Fibroblast of skin of back (primary cell): ENCODE measurements around the gene TNFSF8. TPM values are rescaled to one million over a fixed set of nuclear protein-coding genes. Genes with fewer than 3 reads are reported as not detected.

Experiments used
- DNase-seq: peaks from one replicate; pipeline ENCODE4 v3.0.0-alpha.2; 2013
- polyA plus RNA-seq, 2 experiments: library from polyadenylated mRNA; unstranded; fragments of 120-200 nt; gene quantifications; one replicate each; pipeline ENCODE4 v1.2.1, GENCODE V29; 2013; ENCODE audit not compliant: insufficient read length in 2 of 2

TNFSF8 gene
- polyA plus RNA-seq (2013, experiment 1 of 2; ENCODE audit: insufficient read length) = not detected
- polyA plus RNA-seq (2013, experiment 2 of 2; ENCODE audit: insufficient read length) = not detected

DNA sequence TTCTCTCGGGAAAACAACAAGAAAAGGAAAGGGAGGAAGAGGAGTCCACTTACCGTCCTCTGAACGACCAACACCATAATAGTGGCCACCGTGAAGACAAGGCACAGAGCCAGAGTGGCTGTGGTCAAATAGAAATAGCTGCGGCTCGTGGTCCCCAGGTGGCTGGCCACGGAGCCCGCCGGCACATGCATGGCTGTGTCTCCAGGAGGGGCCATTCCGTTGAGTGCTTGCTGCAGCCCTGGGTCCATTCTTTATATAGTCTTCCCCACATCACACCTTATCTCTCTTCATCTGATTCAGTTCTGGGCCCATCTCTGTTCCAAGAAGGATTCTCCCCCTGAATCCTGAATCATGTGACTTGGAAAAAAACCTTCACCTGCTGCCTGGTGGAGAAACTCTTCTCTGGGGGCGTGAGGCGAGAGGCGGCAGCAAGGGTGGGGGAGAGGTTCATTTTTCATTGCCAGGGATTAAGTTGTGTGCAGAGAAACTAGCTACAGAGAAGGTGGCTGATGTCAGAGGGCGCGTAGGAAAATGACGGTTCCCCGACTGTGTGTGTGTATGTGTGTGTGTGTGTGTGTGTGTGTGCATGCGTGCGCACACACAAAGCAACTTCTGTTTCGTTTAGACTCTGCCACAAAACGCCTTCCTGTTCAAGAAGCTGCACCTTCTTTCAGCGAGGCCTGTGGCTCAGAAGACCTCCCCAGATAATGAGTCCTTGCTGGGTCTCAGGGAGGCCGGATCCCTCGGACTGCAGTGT lies at the start of gene TNFSF8:
TSS of gene TNFSF8 (minus strand) at position 536 of the 757 bp plus-strand sequence. CDS start at position 248, 288 bp downstream.
- no peak for DNase-seq

DNA sequence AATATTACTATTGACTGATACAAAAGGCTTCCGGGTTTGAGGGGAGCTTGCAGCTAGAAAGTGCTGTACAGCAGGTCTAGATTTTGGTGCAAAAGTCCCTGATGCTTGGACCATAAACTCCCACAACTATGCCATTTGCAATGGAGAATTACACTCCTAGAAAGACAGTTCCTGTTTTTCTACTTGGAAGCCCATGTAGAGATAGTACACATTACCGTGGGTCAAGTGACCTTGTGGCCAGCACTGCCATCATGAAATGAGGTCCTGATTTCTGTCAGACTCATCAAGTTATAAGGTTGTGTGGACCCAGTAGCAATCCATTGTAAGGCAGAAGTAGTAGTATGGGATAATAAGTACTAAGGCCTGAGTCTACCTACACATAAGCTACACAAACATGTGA lies 42.8 kb upstream of the TNFSF8 start:
- DNase-seq = no peak

GRCh38 chr9:114972510-114973136 lies 42.2 kb upstream of the TNFSF8 start:
- DNase-seq = no peak

- DNase-seq = no peak
Measured at GRCh38 chr9:114969269-114969668, 38.9 kb upstream of the TNFSF8 start.

DNA sequence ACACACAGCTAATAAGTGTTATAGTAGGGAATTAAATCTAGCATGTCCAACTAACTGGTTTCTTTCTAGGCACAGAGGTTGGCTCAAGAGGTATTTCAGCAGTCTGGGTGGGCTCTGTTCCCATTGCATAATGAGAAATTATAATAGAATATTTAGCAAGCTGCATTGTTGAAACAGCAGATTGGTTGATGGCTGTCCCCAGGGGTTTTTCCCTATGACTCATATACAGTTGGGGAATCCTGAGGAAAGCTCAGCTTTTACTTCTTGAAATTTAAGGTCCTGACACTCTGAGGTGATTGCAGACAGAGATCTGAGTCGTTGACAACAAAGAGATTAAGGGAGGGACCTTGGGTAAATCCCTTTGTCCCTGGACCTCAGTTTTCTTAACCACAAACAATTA lies 38.3 kb upstream of the TNFSF8 start:
- DNase-seq = peak; percentile 67

- DNase-seq = no peak
Measured at GRCh38 chr9:114965564-114965963, 35.2 kb upstream of the TNFSF8 start.

- DNase-seq = no peak
Measured at GRCh38 chr9:114962809-114963208, 32.4 kb upstream of the TNFSF8 start.

DNA sequence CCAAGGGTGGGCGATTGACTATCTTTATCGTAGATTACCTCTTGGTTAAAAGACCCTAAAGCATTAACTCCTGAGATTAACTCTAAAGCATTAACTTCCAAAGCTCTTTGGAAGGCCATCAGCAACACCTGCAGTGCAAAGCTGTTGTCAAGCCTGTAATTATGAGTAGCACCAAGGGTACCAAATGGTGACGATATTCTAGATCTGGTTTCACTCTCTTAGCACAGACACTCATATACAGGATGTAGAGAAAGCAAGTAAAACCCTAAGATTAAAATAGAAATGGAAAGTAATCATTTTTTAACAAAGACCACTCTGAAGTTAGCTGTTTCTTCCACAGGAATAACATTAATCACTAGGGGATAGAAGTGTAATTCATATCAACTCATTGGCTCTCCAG lies 29.9 kb upstream of the TNFSF8 start:
- DNase-seq = no peak

GRCh38 chr9:114958844-114959235 lies 28.4 kb upstream of the TNFSF8 start:
- DNase-seq = no peak

- DNase-seq = no peak
Measured at GRCh38 chr9:114958021-114958843, 27.8 kb upstream of the TNFSF8 start.

DNA sequence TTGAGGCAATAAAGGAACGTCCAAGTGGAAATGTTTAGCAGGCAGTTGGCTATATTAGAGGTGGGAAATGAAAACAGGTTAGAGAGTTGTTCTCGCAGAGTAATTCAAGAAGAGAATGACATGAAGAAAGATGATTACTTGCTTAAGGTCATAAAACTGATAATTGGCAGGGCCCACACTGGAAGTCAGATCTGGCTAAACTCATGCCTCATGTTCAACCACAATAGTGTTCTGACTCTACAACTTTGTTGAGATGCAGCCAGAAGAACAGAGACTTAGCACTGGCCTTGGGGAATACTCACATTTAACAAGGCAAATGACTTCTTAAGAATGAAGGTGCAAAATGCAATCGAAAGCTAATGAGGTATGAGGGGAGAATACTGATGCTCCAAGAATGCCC lies 27.2 kb upstream of the TNFSF8 start:
- DNase-seq = no peak

DNA sequence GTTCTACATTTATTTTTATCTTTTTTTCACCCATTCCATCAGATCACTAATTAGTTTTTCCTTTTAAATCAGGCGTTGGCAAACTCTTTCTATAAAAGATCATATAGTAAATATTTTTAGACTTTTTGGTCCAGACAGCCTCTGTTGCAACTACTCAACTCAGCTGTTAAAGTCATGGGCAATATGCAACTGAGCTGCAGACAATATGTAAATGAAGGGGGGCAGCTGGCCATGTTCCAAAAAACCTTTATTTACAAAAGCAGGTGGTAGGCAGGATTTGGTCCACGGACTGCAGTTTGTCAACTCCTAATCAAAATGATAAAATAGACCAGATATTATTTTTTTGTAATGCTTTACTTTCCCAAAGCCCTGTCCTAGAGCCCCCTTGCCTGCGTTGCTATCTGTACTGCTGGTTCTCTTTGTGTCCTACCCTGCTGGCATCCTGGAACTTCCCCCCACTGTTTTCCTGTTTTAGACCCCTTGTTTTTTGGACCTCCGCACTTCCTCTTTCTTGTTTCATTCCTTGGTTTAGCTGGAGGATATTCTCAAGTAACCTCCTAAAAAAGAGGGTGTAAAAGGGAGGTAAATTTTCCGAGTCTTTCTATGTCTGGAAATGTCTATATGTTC lies 24.7 kb upstream of the TNFSF8 start:
- no peak for DNase-seq

DNA sequence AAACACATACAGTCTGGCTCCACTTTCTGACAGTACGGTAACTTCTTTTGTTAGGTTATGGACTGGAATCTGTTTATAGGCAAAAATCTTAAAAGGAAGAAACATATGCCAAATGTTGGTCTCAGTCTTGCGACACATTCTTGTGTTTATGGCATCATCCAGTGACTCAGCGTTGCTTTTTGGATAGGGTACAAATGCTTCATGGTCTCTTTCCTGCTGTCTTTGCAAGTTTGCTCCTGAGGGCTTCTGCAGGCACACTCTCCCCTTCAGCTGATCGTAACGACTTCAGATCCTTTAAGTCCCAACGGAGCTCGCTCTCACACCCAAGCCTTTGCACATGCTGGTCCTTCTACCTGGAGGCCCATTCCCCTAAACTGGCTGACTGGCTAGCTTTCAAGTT lies 23.6 kb upstream of the TNFSF8 start:
- peak; percentile 83 for DNase-seq

- DNase-seq = no peak
Measured at GRCh38 chr9:114953046-114953445, 22.7 kb upstream of the TNFSF8 start.

DNA sequence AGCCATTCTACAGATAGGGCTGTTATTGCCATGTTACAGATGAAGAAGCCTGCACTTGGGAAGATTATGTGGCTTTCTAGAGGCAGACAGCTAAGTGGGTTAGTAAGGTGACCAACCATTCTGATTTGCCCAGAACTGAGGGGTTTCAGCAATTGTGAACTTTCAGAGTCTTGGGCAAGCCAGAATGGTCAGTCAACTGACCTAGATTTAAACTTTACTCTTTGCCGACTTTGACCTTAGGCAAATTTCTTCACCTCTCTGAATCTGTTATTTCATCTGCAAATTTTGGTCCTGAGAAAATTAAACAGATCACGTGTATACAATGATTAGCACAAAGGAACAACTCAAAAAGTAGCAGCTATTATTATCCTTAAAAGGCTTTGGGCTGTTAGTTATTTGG lies 20.4 kb upstream of the TNFSF8 start:
- no peak for DNase-seq

DNA sequence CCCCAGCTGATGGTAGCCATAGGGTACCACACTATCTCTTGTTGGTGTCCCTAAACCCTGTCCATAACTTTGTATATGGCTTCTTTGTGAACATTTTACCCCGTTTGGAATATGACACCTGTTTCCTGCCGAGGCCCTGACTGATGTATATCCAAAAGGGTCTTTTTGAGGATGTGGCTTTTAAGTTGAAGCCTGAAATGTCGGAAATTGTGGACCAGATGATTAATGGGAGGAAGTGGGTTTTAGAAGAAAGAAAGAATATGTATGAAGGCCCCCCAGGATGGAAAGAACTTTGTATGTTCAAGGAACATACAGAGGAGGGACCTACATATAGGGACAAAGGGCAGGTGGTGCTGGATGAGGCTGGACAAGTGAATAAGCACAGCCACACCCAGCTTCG lies 16.7 kb upstream of the TNFSF8 start:
- no peak for DNase-seq

GRCh38 chr9:114945616-114946412 lies 15.4 kb upstream of the TNFSF8 start:
- DNase-seq = no peak

- DNase-seq = no peak
Measured at GRCh38 chr9:114941376-114941775, 11.0 kb upstream of the TNFSF8 start.

- DNase-seq = peak; percentile 22
Measured at GRCh38 chr9:114938687-114939575, 8.5 kb upstream of the TNFSF8 start.

DNA sequence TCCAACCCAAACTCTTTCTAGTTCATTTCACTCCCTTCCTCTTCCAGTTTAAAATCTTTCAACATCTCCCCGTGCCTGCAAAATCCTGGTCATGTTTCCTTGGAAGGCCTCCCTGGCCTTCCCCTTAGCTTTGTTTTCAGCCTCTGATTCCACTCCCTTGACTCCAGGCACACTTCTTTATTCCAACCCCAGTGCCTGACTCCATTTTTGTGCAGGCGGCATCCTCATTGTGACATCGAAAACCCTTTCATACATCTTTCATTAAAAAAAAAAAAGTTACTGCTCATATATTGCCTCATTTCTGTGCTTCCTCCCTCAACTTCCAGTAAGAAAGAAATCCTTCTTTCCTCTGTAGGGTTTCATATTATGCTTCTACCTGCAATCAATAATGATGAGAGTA lies 7.1 kb upstream of the TNFSF8 start:
- no peak for DNase-seq

GRCh38 chr9:114936581-114936980 lies 6.2 kb upstream of the TNFSF8 start:
- no peak for DNase-seq
